ENCODE data around the gene ZNF792.
"Not testable (repeated sequence)": the region's sequence is repeated elsewhere in the genome, so short reads cannot be mapped to it uniquely, and the experiment has no call there.

The ZNF792 gene

DNA sequence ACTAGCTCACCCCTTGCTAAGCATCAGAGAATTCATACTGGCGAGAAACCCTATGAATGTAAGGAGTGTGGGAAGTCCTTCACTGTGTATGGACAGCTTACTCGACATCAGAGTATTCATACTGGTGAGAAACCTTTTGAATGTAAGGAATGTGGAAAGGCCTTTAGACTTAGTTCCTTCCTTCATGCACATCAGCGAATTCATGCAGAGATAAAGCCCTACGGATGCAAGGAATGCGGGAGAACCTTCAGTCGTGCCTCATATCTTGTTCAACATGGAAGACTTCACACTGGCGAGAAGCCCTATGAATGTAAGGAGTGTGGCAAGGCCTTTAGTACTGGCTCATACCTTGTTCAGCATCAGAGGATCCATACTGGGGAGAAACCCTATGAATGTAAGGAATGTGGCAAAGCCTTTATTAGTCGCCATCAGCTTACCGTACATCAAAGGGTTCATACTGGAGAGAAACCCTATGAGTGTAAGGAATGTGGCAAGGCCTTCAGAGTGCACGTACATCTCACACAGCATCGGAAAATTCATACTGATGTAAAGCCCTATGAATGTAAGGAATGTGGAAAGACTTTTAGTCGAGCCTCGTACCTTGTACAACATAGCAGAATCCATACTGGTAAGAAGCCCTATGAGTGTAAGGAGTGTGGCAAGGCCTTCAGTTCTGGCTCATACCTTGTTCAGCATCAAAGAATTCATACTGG is 20.0 kb downstream of the ZNF792 start:
- Mint-ChIP-seq H3K9me3 (peaks cover 59% of the 10 kb centered on the region), H3K27ac (no peak overlapping the region), H3K4me1 (ENCODE audit: low read depth) (no peaks in the 10 kb centered on the region), H3K4me3 (no peak overlapping the region), H3K36me3 (ENCODE audit: low read depth) (peaks cover 88% of the 10 kb centered on the region), H3K27me3 (no peaks in the 10 kb centered on the region)
- no peak for DNase-seq

GRCh38 chr19:34938886-34939285 is 25.1 kb downstream of the ZNF792 start:
- Mint-ChIP-seq H3K9me3 (peaks cover 38% of the 10 kb centered on the region), H3K4me1 (ENCODE audit: low read depth) (no peaks in the 10 kb centered on the region), H3K27me3 (no peaks in the 10 kb centered on the region), H3K27ac (no peak overlapping the region), H3K36me3 (ENCODE audit: low read depth) (peaks cover 91% of the 10 kb centered on the region), H3K4me3 (no peak overlapping the region)
- DNase-seq: no peak

DNA sequence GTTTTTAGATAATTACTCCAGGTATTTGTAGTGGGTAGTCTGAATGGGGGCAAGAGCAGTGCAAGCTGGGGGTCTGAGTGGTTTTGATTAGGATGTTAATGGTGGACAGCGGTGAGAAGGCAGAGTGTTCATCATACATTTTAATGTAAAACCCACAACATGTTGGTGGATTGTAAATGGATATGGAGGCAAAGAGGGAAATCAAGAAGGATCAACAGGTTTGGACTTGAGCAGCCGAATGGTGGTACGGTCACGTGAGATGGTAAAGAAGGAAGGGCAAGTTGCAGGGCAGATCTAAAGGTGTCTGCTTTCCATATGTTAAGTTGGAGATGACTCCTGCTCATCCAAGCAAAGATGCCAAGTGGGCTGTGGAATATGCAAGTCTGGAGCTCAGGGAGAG is 27.8 kb downstream of the ZNF792 start:
- Mint-ChIP-seq H3K27ac (no peak overlapping the region), H3K4me1 (ENCODE audit: low read depth) (no peaks in the 10 kb centered on the region), H3K27me3 (no peaks in the 10 kb centered on the region), H3K9me3 (peaks cover 18% of the 10 kb centered on the region), H3K36me3 (ENCODE audit: low read depth) (peaks cover 89% of the 10 kb centered on the region), H3K4me3 (no peak overlapping the region)
- no peak for DNase-seq

DNA sequence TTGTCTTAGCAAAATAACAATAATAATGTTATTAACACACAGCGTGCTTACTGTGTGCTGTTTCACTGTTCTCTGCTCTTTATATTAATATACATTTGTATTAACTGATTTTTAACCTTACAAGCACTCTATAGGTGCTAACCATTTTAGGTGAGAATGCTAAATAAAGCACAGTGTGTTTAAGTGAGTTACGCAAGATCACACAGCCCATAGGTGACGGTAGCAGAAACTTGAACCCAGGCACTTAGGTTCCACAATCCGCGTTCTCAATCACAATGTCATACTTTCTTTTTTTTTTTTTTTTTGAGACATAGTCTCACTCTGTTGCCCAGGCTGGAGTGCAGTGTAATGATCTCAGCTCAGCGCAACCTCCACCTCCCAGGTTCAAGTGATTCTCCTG is 31.5 kb downstream of the ZNF792 start:
- no peak overlapping the region for H3K4me3 Mint-ChIP-seq
- DNase-seq: no peak
- no peaks in the 10 kb centered on the region for H3K27me3 Mint-ChIP-seq
- peaks cover 12% of the 10 kb centered on the region for H3K9me3 Mint-ChIP-seq
- H3K27ac Mint-ChIP-seq: no peak overlapping the region
- H3K4me1 Mint-ChIP-seq (ENCODE audit: low read depth): peaks cover 7% of the 10 kb centered on the region
- peaks cover 81% of the 10 kb centered on the region for H3K36me3 Mint-ChIP-seq (ENCODE audit: low read depth)

DNA sequence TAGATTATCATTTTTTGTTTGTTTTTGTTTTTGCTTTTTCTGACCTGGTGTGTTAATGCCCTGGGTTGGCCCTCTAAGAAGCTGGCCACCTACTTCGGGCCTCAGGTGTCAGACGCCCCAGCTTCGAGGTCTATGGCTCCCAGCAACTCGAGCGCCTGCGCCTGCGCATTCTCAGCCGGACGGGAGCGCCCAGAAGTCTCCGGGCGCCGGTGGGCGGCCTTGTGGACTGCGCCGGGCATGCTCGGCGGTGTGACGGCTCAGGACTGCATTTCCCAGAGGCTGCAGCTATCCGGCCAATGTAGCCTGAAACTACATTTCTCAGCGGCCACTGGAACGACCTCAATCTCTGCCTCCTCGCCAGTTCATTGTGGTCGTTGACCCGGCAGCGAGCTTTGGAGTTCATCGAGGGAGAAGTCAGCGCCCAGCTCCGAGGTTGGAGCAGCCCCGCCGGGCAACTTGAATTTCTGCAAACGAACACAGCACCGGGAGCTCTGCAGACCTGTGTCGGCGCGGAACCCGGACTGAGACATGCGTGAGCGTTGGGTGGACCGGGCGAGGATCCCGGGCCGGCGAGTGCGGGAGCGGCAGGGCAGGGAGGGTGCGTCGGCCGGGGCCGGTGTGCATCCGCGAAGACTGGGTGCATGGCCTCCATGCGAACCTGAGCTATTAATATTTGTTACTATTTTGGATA is 37.2 kb downstream of the ZNF792 start, which contains the start of gene ZNF30:
ZNF30 (plus strand) TSS at position 219 of the 691 bp plus-strand sequence. CDS start 3,045 bp downstream, outside the sequence.
- peak within 1 kb of the TSS; percentile 91 for H3K4me3 Mint-ChIP-seq
- peaks cover 2% of the 10 kb centered on the region for H3K9me3 Mint-ChIP-seq
- H3K4me1 Mint-ChIP-seq (ENCODE audit: low read depth): peaks cover 17% of the 10 kb centered on the region
- peak; percentile 90 for DNase-seq
- H3K27me3 Mint-ChIP-seq: no peaks in the 10 kb centered on the region
- peak within 1 kb of the TSS; percentile 68 for H3K27ac Mint-ChIP-seq
- peaks cover 39% of the 10 kb centered on the region for H3K36me3 Mint-ChIP-seq (ENCODE audit: low read depth)

DNA sequence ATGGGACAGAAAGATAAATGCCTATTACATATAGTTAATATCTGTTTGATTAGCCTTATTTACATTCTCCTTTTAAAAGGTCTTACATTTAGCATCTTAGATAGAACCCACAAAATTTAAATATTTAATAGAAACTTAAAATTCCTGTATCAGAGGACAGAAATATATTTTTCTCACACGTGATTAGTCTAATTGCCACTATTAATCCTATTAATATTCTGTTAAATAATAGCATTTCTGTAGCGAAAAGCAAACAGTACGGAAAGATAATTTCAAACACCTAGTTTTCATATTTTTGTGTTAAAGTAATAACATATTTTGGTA is 37.7 kb downstream of the ZNF792 start:
- no peaks in the 10 kb centered on the region for H3K27me3 Mint-ChIP-seq
- H3K27ac Mint-ChIP-seq: no peak overlapping the region
- peaks cover 17% of the 10 kb centered on the region for H3K4me1 Mint-ChIP-seq (ENCODE audit: low read depth)
- H3K4me3 Mint-ChIP-seq: peak overlapping the region; percentile 91
- H3K9me3 Mint-ChIP-seq: peaks cover 2% of the 10 kb centered on the region
- no peak for DNase-seq
- peaks cover 34% of the 10 kb centered on the region for H3K36me3 Mint-ChIP-seq (ENCODE audit: low read depth)

- Mint-ChIP-seq H3K9me3 (peaks cover 2% of the 10 kb centered on the region), H3K36me3 (ENCODE audit: low read depth) (peaks cover 26% of the 10 kb centered on the region), H3K4me1 (ENCODE audit: low read depth) (peaks cover 17% of the 10 kb centered on the region), H3K4me3 (no peak overlapping the region), H3K27me3 (no peaks in the 10 kb centered on the region), H3K27ac (no peak overlapping the region)
- DNase-seq: no peak
Observed at GRCh38 chr19:34925278-34925855, 38.7 kb downstream of the ZNF792 start.

- not testable (repeated sequence) for H3K36me3 Mint-ChIP-seq (ENCODE audit: low read depth); H3K4me1 Mint-ChIP-seq (ENCODE audit: low read depth); H3K27ac Mint-ChIP-seq; H3K4me3 Mint-ChIP-seq; H3K27me3 Mint-ChIP-seq; DNase-seq
- peaks cover 20% of the 10 kb centered on the region for H3K9me3 Mint-ChIP-seq
Observed at GRCh38 chr19:34920090-34920786, 43.8 kb downstream of the ZNF792 start.

GRCh38 chr19:34918190-34918589 is 45.8 kb downstream of the ZNF792 start:
- Mint-ChIP-seq H3K4me3 (no peak overlapping the region), H3K4me1 (ENCODE audit: low read depth) (no peaks in the 10 kb centered on the region), H3K27me3 (peaks cover under 1% of the 10 kb centered on the region), H3K36me3 (ENCODE audit: low read depth) (no peaks in the 10 kb centered on the region), H3K9me3 (peaks cover 20% of the 10 kb centered on the region), H3K27ac (no peak overlapping the region)
- DNase-seq: no peak

DNA sequence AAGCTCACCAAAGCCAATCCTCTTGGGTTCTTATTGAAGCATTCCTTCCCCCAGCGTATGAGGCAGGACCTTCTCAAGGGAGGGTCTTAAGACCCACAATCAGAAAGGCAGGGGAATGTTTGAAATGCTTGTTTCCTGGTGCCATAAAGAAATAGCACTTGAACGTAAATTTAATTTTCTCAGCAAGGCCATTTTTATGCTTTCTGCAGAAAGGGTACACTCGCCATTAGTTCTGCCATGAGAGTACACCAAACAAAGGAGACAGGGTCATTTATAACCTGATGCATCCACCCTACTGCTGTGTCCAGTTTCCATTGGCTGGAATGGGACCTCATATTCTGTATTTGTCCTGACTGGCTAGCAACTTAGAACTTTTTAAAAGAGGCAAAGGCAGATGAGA is 46.9 kb downstream of the ZNF792 start:
- not testable (repeated sequence) for H3K27me3 Mint-ChIP-seq; H3K36me3 Mint-ChIP-seq (ENCODE audit: low read depth)

GRCh38 chr19:34910770-34911169 is 53.3 kb downstream of the ZNF792 start:
- no peak for DNase-seq
- H3K27me3 Mint-ChIP-seq: peaks cover 33% of the 10 kb centered on the region
- no peak overlapping the region for H3K4me3 Mint-ChIP-seq
- no peak overlapping the region for H3K27ac Mint-ChIP-seq
- no peaks in the 10 kb centered on the region for H3K36me3 Mint-ChIP-seq (ENCODE audit: low read depth)
- H3K9me3 Mint-ChIP-seq: no peaks in the 10 kb centered on the region
- H3K4me1 Mint-ChIP-seq (ENCODE audit: low read depth): peaks cover under 1% of the 10 kb centered on the region

More for the DNA sequence above, 46.9 kb downstream of the ZNF792 start:
- not testable (repeated sequence) for H3K4me3 Mint-ChIP-seq; H3K27ac Mint-ChIP-seq; H3K4me1 Mint-ChIP-seq (ENCODE audit: low read depth); DNase-seq
- peaks cover 20% of the 10 kb centered on the region for H3K9me3 Mint-ChIP-seq

Measured in activated T-cell treated with anti-CD3 and anti-CD28 coated beads, Interleukin-2, amount 50 U/mL, for 24 hours (primary cell).